Renal pelvis (tissue), 12 donors: ENCODE results near the gene GFY. TPM values are rescaled to one million over a fixed set of nuclear protein-coding genes. Genes with fewer than 3 reads are reported as not detected.

Experiments used
- DNase-seq: peaks from one replicate; pipeline ENCODE4 v3.0.0-alpha.2; 2013
- long read RNA-seq, 16 experiments: transcript quantifications; one replicate each; lab custom pipeline, GENCODE V29; 2026
- polyA plus RNA-seq, 3 donors: library from polyadenylated mRNA; unstranded; fragments of 120-200 nt; gene quantifications; one replicate each; pipeline ENCODE4 v1.2.1, GENCODE V29; 2013; ENCODE audit not compliant: insufficient read length in 3 of 3

GFY gene, protein sequence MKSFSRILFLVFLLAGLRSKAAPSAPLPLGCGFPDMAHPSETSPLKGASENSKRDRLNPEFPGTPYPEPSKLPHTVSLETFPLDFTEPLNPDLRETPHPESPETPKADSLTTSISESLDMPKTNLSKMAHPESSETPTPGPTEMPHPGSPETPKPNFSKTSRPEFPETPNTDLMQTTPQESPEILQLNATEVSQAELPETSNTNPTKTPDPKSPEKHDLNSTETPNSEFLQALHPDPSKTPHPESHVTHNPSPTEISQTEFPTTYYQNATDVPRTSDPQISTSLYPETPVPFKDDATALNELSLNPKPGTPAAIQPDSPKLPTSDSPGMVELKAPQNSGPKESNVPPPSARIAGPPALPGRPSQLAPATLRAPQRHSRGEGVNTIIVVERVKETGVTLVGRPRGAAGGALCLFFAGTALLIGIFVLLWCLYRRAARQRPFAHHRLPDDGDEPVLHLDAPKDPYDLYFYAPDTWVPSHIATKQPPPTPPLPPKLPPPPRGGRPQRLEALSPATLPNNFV
- polyA plus RNA-seq, result not detected
- long read RNA-seq, donor 1, result 0 reads
- long read RNA-seq, donor 2, result 0 reads
- long read RNA-seq, donor 3, result 0 reads
- long read RNA-seq, donor 4, result 0 reads
- long read RNA-seq, donor 5, result 0 reads
- long read RNA-seq, donor 6, result 0 reads
- long read RNA-seq, donor 7, partial matches to known transcripts, result 57 of 100 reads
- long read RNA-seq, donor 7, other reads (novel, unspliced or antisense), result 43 of 100 reads
- long read RNA-seq, donor 8, result 0 reads
- long read RNA-seq, donor 9, result 0 reads
- long read RNA-seq, donor 10, result 0 reads
- long read RNA-seq, donor 11, result 0 reads
- long read RNA-seq, donor 12, result 0 reads
- long read RNA-seq, donor 13, result 0 reads
- long read RNA-seq, donor 14, result 0 reads
- long read RNA-seq, donor 15, result 0 reads
- long read RNA-seq, donor 16, result 0 reads

DNA sequence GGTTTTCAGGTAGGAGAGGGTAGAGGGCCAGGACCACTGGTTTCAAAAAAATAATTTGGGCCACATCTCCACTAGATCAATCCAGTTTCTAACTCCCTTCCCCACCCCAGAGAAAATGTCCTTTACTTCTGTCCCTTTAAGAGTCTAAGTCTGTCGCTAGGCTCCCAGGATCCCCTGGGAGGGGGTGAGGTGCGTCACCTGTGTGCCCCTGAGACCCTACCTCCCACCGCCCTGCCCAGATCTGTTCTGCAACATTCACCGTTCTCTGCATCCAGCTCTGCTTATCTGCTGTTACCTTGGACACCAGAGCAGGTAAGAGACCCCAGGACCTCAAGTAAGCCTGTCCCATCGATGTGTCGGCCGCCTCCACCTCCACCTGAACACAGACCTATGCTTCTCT, at the start of gene GFY:
Gene GFY (plus strand): TSS at position 211 of the 400 bp plus-strand sequence. CDS start 1,043 bp downstream, outside the sequence.
- no peak for DNase-seq

DNA sequence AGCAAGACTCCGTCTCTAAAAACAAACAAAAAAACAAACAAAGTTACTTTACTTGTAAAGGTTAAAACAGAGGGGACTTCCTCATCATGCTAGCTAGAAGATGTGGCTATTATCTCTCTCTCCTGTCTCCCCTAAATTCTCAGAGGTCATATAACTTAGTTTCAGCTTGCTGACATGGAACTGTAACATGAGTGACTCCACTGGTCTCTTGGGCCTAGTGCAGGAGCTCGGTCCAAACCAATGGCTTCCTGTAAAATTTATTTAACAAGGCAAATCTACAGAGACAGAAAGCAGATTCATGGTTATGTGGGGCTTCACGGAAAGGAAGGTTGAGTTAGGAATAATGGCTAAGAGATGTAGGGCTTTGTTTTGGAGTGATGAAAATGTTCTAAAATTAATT, 46.7 kb upstream of the GFY start:
- no peak for DNase-seq

DNA sequence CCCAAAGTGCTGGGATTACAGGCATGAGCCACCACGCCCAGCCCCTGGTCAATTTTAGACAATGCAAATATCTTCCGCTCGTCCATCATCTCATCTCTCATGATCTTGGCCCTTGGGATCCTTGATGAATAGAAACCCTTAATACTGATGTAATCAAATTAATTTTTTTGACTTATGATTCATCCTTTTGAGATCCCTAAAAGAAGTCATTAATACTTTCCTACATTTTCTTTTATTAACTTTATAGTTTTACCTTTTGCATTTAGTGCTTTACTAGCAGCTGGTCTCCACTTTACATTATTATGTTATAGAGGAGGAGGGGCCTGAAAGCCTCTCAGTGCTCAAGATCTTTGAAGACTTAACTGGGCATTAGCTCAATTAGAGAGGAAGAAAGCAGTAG, 44.8 kb upstream of the GFY start:
- DNase-seq, result no peak

DNA sequence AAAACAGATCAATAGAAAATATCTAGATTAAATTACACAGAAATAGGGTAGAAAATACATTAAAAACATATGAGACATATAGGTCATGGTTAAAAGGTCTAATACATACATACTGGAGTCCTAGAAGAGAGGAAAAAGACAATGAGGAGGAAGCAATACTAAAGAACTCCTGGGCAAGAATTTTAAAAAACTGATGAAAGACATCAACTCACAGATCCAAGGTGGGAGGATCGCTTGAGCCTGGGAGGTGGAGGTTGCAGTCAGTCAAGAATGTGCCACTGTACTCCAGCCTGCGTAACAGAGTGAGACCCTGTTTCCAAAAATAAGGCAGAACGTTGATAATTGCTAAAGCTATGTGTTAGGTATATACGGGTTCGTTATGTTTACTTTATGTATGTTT, 42.5 kb upstream of the GFY start:
- DNase-seq, result no peak

DNA sequence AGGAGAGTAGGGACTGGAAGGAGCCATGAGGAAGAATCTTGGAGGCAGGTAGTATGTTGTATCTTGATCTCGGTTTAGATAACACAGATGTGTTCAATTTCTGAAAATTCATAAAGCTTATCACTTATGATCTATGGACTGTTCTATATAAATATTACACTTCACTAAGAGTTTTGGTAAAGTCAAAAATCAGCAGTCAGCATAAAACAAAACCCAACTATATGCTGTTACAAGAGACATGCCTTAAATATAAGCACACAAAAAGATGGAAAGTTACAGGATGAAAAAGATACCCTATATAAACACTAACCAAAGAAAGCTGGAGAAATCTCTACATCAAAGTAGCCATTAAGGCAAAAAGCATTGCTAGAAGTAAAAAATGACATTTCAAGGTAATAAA, 41.6 kb upstream of the GFY start:
- no peak for DNase-seq

DNA sequence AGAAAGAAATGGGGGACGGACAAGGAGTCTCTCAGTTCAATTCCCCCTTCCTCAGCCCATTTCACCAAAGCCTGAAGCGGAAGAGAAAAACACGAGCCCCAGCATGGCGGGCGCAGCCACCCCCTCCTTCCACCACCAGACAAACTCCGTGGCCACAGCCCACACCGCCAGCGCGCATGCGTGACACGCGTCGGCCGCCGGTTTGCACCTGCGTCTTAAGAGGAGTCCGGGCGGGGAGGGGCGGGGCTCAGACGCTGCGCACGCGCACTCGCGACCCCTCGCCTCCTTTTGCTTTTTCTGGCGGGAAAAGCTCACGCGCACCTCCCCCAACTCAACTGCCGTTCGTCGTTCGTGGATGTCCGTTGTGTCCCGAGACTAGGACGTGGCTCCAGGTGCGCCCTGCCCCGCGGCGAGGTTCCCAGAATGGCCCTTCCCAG, 37.2 kb upstream of the GFY start, which contains the start of gene KASH5:
Gene KASH5 (plus strand): TSS at position 314 of the 437 bp plus-strand sequence. CDS start 2,635 bp downstream, outside the sequence.
- no peak for DNase-seq

DNA sequence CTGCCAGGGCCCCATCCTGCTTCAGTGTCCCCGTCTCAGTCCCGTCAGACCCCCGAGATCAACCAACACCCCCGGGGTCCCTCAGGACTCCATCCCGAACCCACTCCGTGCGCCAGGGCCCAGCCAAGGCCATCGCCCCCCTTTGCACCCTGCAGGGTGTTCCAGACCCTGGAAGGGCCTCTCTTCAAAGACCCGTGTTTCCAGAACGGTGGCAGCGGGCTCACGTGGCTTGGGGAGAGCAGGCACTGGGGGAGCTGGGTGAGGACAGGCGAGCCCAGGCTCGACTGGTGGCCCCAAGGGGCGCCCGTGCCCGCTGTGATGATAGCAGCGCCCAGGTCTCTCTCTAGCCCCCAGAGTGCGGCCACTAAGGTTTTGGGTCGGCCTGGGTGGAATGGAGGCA, 35.8 kb upstream of the GFY start:
- no peak for DNase-seq

DNA sequence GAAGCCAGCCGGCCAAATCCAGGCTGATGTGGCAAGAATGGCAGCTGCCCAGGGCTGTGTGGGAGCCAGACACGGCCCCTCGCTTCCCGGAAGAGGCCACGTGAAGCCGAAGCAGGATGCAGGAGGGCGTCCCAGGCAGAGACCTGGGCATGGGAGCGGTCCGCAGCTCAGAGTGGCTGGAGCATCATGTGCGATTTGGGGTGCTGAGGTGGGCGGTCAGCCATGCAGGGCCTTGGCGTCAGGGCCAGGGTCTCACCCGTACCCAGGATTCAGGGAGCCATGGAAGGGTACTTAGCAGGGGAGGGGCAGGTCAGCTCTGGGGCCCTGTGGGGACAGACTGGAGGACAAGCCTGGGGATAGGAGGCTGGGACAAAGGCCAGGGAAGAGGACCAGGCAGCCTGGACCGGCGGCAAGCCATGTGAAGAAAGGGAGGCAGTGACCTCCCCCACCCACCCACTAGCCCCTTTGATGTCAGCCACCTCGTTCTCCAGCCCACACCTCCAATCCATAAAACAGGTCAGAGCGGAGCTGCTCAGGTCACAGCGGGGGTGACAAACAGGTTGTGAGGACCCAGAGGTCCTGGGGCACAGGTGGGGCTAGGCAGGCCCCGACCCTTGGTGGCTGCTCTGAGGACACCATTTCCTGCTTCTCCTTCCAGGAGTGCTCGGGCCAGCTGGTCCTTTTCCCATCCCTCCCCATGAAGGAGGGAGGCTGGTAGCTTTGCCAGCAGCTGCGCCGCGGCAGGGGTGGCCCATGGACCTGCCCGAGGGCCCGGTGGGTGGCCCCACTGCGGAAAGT, 34.9 kb upstream of the GFY start:
- no peak for DNase-seq

DNA sequence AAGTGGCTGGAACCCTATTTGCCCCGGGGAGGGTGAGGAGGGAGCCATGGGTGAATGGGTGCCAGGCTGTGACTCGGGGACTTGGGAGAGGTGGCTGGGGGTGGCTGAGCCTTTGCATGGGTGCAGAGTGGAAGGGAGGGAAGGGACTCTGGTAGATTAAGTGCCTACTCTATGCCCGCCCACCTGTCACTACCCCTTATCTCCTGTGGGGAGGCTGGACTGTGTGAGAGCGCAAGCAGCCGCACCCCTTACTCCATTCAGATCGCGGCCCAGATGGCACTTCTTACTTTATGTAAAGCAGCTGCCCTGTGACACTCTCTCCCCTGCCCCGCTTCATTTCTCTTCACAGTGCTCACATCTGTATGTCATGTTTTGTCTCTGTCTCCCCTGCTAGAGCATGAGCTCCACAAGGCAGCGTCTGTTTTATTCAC, 34.2 kb upstream of the GFY start:
- no peak for DNase-seq

DNA sequence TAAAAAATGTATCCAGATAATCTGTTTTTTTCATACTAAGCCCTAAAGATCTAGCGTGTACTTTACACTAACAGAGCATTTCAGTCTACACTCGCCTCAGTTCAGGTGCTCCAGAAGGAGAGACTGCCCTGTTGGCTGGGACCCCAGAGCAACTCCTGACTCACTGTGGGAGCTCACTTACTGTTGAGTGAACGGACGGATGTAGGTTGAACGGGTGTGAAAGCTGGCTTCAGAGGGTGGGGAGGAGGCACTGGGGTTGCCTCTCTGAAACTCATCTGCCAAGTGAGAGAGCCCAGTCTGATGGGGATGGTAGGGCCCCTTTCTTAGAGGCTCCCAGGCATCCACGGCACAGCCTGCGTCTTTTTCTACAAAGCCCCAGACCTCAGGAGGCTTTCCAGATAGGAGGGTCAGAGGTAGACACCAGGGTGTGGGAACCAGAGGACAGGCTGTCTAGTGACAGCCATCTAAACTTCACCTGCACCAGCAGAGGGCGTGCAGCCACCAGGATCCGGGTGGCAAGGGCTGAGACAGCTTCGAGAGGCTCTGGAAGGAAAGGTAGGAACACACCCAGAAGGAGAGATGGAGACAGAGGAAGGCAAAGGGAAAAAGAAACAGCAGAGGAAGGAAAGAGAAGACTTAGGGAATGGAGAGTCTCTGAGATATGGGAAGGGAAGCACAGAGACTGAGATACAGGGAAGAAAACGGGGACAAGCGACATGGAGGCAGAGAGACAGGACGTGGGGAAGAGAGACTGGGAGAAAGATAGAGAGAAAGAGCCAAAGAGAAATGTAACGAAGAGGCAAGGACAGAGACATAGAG, 33.4 kb upstream of the GFY start:
- peak; percentile 69 for DNase-seq

DNA sequence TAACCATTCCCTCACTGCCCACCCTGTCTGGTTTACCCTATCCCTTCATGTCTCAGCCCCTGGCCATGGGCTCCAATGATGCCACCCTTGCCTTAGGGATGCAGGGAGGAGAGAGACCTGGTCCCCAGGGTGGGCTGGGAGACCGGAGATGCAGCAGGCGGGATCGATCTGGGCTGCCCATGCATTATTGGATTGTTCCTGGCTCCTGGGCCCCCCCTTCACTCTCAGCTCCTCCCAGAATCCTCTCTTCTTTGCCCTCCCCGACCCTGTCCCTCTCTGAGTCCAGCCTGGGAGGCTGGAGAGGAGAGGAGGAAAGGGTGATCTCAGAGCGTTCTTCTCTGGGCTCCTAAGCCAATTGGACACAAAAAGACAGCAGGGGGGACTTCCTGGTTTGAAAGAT, 31.3 kb upstream of the GFY start:
- DNase-seq, result no peak

DNA sequence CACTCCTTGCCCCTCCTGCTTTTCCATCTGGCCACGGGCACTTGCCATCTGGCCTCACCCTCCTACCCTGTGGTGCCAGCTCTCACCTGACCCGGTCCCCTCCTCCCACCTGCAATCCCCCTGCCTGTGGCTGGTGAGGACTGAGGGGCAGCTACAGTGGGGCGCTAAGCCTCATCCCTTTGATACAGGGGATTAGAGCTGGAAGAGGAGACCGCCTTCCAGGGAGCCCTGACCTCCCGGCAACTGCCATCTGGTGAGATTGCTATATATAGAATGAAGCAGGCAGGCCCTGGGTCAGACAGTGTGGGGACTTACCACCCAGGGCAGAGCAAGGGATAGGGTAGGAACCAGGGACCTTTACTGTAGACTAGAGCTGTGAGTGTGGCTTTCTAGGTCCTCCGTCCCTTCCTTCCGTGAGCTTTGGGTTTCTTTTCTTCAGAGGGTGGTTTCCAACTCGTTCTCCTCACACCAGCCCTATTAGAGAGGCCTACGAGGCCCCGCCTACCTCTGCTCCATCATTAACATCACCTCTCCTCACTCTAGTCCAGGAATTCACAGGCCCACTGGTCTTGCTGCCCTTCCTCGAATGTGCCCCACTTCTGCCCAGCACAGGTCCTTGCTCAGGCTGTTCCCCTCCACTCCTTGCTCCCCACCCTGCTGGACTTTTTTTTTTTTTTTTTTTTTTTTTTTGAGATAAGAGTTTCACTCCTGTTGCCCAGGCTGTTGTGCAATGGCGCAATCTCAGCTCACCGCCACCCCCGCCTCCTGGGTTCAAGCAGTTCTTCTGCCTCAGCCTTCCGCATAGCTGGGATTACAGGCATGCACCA, 29.4 kb upstream of the GFY start:
- no peak for DNase-seq

DNA sequence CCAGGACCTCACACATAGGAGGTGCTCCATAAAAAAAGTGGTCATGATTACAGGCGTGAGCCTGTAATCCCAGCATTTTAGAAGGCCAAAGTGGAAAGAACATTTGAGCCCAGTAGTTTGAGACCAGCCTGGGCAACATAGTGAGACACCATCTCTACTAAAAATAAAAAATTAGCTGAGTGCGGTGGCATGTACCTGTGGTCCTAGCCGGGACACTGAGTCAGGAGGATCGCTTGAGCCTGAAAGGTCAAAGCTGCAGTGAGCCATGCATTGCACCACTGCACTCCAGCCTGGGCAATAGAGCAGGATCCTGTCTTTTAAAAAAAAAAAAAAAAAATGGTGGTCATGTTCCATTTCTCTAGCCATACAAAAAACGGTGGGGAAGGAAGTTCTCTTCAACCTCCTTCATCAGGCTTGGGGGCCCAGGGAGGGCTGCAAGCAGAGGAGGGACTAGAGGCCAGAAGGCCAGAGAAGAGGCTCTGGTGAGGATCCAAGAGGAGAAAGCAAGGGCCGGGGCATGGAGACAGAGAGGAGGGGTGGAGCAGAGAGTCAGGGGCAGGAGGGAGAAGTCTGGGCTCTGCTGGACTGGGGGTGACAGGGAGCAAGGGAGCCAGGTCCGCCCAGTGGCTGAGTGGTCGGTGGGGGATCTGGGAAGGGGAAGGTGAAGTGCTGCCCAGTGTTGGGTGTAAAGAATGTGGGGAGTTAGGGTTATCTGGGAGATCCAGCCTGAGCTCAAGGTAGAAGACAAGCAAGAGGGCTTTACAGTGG, 28.3 kb upstream of the GFY start:
- no peak for DNase-seq

DNA sequence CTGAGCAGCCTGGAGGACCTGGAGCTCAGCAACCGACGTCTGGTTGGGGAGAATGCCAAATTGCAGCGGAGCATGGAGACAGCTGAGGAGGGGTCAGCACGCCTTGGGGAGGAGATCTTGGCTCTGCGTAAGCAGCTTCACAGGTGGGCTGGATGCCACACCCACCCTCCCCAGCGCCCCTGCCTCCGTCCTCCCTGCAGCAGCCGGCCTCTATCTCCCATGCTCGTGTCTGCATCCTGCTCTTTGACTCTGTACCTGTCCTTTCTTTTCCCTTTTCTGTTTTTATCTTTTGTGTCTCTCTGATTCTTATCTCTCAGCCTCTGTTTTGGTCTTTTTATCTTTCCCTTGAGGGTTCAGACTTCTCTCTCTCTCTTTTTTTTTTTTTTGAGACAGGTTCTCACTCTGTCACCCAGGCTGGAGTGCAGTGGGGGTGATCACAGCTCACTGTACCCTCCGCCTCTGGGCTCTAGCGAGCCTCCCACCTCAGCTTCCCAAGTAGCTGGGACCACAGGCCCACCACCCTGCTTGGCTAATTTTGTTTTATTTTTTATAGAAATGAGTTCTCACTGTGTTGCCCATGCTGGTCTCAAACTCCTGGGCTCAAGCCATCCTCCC, 27.1 kb upstream of the GFY start:
- no peak for DNase-seq

DNA sequence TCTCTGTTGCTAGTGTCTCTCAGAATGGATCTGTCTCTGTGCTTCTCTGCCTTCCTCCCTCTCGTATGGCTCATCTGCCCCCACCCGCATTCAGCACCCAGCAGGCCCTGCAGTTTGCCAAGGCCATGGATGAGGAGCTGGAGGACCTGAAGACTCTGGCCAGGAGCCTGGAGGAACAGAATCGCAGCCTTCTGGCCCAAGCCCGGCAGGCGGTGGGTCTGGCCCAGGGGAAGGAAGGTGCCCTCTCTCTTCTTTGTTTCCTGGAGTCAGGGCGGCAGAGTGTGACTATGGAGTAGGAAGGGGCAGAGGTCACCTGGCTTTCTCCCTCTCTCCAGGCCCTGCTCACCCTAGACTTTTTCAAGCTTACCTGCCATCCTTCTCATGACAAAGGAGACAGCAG, 26.3 kb upstream of the GFY start:
- no peak for DNase-seq

DNA sequence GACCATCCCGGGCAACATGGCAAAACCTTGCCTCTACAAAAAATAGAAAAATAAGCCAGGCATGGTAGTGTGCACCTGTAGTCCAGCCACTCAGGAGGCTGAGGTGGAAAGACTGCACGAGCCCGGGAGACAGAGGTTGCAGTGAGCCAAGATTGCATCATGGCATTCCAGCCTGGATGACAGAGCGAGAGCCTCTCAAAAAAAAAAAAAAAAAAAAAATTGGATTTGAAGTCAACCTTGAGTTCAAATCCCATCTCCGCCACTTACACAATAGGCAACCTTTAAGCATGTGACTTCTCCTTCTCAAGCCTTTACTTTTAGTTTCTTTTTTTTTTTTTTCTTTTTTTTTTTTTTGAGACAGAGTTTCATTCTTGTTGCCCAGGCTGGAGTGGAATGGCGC, 25.2 kb upstream of the GFY start:
- no peak for DNase-seq

DNA sequence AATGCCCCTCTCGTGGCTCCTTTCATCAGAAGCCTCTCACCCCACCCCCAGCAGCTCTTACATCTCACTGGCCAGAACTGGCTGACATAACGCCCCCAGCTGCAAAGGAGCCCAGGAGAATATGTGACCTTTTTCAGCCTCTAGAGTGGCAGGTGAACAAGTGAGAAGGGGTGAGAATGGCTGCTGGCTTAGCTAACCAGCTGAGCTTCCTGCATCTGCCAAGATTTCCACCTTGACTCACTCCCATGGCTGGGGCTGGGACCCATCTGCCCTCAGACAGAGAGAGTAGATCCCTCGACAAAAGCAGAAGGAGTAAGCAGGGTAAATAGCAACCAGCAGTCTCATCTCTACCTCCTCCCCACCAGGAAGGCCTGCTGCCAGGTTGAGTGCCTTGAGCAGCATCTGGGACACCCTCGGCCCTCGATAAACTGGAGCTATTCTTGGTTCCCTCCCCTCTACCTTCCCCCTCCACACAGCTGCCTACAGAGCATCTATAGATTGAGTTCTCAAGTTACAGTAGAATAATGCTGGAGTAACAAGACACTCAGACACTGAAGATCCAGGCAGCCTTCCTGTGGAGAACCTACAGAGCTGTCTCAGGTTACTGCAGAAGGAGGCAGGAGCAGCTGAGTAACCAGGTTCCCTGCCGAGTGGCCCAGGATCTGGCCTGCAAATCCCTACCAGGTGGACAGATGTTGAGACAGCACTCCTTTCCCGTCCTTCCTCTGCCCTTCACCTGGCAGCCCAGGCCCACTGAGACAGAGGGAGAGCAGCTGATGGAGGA, 21.6 kb upstream of the GFY start:
- peak; percentile 51 for DNase-seq

DNA sequence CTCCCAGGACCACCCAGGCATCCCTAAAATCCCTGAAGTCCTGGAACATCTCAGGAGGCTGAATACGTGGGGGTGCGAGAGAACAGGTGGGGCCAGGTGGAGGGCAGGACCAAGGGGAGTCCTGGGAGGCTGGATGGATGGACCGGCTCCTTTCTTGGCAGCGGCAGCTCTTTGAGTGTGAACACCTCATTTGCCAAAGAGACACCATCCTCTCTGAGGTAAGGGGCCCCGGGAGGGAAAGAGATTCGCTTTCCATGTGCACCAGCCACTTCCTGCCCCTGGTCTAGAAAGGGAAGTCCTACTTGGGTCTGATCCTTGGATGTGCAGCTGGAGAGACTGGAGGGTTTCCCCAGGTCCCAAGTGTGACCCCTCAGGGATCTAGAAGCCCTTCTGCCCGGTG, 18.1 kb upstream of the GFY start:
- no peak for DNase-seq
